Activated CD8-positive, alpha-beta memory T cell treated with anti-CD3 and anti-CD28 coated beads, Interleukin-2, amount 50 U/mL, for 1 hour (primary cell): ENCODE results near the gene LTO1.

Experiments used
- DNase-seq: peaks from one replicate; pipeline ENCODE4 v3.0.0-alpha.2; 2020; ENCODE audit errors: extremely low read depth

LTO1 gene

GRCh38 chr11:69657911-69658625 is 17.1 kb downstream of the LTO1 start:
- no peak for DNase-seq

DNA sequence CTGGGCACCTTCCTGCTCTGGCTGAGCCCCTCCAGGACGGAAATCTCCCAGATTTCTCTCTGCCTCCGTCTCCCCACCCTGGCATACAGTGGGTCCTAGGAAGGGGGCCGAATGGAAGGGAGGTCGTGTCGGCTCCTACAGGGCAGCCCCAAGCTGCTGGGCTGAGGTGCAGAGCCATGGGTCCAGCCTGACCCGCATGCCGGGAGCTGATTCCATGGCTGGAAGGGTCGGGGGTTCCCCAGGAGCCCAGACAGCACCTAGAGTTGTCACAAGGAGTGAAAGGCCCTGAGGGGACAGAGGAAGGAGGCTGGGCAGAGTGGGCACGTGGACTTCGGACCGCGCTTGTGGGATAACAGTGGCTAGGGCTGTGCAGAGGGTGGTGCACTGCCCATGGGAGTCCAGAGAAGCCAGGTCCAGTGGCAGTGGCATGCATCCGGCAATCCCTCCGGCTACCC is 17.7 kb downstream of the LTO1 start:
- DNase-seq, result no peak

DNA sequence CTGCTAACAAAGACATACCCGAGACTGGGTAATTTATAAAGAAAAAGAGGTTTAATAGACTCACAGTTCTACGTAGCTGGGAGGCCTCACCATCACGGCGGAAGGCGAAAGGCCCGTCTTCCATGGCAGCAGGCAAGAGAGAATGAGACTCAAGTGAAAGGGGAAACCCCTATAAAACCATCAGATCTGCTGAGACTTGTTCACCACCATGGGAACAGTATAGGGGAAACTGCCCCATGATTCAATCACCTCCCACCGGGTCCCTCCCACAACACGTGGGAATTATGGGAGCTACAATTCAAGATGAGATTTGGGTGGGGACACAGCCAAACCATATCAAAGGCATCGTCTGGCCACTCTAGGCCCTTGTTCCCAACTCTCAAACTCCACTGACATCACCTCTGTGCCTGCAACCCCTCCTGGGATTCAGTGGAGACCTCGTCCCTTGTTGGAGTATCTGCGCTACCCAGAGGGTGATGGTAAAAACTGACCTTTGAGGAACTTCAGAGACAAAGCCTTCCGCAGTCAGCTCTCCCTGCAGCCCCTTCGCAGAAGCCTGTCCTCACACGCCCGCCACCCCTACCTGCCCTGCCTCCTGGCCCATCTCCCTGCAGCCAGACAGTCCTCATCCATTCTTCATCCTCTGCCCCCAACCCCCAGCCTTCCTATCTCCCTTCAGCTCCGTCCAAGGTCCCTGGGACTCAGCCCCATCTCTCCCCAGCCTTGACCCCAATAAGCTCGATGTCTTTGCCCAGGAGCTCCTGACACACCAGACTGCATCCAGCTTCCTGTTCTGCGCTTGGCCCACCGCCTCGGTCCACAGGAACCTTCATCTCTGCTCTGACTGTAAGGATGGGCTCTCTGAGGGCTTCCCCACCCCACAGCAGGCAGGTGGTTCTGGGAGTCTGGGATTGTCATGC is 18.4 kb downstream of the LTO1 start:
- DNase-seq, result no peak

GRCh38 chr11:69655479-69656428 is 19.4 kb downstream of the LTO1 start:
- DNase-seq, result no peak

- no peak for DNase-seq
Measured at GRCh38 chr11:69654660-69655478, 20.3 kb downstream of the LTO1 start.

- DNase-seq, result no peak
Measured at GRCh38 chr11:69654001-69654659, 21.0 kb downstream of the LTO1 start.

DNA sequence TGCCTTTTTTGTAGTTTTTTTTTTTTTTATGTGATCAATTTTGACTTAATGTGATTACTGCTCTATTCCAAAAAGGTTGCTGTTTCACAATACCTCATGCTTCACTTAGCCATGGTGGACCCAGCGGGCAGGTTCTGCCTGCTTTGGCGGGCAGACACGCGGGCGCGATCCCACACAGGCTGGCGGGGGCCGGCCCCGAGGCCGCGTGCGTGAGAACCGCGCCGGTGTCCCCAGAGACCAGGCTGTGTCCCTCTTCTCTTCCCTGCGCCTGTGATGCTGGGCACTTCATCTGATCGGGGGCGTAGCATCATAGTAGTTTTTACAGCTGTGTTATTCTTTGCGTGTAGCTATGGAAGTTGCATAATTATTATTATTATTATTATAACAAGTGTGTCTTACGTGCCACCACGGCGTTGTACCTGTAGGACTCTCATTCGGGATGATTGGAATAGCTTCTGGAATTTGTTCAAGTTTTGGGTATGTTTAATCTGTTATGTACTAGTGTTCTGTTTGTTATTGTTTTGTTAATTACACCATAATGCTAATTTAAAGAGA is 21.7 kb downstream of the LTO1 start:
- DNase-seq, result no peak

DNA sequence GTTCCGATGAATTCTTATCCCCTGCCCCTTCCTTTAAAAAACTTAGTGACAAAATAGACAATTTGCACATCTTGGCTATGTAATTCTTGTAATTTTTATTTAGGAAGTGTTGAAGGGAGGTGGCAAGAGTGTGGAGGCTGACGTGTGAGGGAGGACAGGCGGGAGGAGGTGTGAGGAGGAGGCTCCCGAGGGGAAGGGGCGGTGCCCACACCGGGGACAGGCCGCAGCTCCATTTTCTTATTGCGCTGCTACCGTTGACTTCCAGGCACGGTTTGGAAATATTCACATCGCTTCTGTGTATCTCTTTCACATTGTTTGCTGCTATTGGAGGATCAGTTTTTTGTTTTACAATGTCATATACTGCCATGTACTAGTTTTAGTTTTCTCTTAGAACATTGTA is 22.2 kb downstream of the LTO1 start:
- no peak for DNase-seq

- DNase-seq, result no peak
Measured at GRCh38 chr11:69651834-69652620, 23.1 kb downstream of the LTO1 start.

GRCh38 chr11:69650832-69651344 is 24.3 kb downstream of the LTO1 start:
- no peak for DNase-seq

DNA sequence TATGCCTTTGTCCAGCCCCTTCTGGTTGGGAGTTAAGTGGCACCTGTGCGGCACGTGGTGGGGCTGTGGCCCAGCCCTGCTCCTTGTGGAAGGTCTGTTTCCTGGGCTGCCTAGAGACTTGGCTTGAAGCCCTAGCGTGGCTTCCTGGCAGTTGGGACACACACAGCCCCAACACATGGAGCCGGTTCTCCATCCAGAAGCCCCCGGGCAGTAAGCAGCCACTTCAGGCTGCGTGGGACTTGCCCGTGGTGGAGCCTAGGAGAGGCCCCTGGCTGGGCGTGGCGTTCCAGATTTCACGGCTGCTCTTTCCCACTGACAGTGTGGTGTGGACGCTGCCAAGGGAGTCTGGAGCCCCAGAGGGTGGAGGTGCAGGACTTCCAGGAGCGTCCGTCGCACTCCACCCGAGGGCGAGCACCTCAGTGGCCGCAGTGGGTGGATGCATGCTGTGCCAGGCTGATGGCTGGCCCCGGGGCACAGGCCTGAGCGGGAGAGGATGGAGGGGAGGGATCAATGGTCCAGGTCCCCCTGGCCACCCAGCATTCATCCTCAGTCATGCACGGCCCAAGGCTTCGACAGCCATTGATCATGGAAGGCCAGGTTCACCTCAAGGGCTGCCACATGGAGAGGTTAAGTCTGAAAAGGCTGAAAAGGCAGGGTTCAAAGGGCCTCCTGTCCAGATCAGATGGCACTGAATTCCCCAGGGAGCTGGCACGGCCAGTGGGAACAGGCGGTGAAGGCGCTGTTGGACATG is 24.9 kb downstream of the LTO1 start:
- DNase-seq, result no peak

DNA sequence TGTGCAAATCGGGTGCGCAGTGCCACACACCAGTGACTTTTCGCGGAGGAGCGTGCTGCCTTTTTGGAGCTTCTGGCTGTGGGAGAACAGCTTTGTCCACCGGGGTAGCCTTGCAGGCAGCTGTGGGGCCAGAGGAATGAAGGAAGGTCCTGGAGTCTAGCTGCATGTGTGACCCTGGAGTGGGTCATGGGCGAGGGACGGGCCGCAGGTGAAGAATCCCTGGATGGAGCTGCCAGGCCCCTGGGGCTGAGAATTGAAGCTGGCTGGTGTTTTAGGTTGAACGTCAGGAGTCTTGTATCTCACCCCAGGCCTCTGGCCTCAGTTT is 25.6 kb downstream of the LTO1 start:
- no peak for DNase-seq

GRCh38 chr11:69648679-69649575 is 26.2 kb downstream of the LTO1 start:
- DNase-seq, result no peak

- DNase-seq, result no peak
Measured at GRCh38 chr11:69647761-69648497, 27.2 kb downstream of the LTO1 start.

- no peak for DNase-seq
Measured at GRCh38 chr11:69647390-69647748, 27.8 kb downstream of the LTO1 start.

- DNase-seq, result no peak
Measured at GRCh38 chr11:69646493-69647389, 28.4 kb downstream of the LTO1 start.
